GM10847 (cell line): ENCODE measurements around the gene TARS1.

Source experiments
- POLR2A ChIP-seq: IDR thresholded peaks from 2 replicates; pipeline ENCODE4 v1.6.1; 2011; ENCODE audit not compliant: insufficient read length; ENCODE audit errors: extremely low read depth

Gene TARS1

DNA sequence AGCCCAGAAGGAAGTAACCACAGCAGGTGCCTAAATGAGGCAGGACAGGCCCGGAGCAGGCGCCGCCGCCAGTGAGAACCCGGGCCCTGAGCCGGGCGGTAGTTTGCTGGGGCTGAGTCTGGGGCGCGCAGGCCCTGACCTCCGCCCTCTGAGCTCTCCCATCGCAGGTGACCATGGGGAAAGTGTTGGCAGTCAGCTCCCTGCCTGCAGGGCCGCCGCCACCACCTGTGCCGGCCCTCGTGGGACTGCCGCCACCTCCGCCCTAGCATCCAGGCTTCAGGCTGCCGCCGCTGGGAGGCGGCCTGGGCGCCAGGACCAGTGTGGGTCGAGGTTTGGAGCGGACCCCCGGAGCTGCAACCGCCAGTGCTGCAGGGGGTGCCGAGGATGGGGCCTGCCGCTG lies 61.1 kb downstream of the TARS1 start:
- no peak for TF ChIP-seq POLR2A

GRCh38 chr5:33504570-33504969 lies 63.8 kb downstream of the TARS1 start:
- no peak for TF ChIP-seq POLR2A

DNA sequence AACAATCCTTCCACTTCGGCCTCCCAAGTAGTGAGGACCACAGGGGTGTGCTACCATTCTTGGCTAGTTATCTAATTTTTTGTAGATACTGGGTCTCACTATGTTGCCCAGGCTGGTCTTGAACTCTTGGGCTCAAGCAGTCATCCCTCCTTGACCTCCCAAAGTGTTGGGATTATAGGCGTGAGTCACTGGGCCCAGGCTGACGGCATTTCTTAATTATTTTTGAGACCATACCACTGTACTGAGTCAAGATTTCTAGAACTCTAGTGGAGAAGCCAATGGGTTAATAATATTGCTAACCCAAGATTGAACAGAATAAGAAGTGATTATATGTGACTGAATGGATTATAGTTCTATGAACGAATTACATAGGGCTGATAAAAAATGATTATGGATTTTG lies 66.7 kb downstream of the TARS1 start:
- TF ChIP-seq POLR2A: no peak

- TF ChIP-seq POLR2A: no peak
Measured at GRCh38 chr5:33509036-33509435, 68.3 kb downstream of the TARS1 start.

DNA sequence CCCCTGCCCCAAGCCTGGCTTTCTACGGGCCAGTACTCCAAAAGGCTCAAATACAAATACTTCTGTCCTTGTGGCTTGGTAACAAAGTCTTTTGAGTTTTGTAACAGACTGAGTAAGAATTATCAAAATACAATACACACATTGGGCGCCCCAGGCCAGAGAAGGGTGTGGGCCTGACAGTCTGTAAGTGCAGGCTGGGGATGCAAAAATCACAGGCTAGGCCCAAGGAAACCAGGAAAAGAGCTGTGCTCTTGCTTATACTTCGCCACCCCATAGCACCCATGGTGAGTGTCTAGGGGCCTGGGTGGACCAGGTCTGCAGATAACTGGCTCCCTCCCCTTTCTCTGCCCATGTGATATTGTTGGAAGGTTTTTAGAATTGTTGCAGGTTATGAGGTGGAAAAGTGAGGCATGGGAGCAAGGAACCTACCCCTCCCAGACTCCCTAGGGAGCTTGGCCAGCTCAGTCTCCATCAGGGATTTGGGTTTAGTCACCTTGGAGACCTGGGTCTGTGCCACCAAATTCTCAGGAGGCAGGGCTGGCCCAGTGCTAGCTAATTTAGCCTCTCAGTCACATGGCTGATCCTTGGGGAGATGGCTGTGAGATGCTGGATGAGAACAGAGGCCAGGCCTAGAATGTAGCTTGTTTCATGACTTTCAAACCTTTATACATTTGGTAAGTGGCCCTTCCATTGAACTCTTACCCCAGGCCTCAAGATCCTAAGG lies 72.9 kb downstream of the TARS1 start:
- no peak for TF ChIP-seq POLR2A

GRCh38 chr5:33516421-33516820 lies 75.7 kb downstream of the TARS1 start:
- no peak for TF ChIP-seq POLR2A
